Right ventricle myocardium superior (tissue), 1 donor: Measurements from ENCODE around the gene BAHCC1. TPM values are rescaled to one million over a fixed set of nuclear protein-coding genes. Genes with fewer than 3 reads are reported as not detected.
"Not testable (repeated sequence)": the region's sequence is repeated elsewhere in the genome, so short reads cannot be mapped to it uniquely, and the experiment has no call there.

Experiments
- ATAC-seq: fragments of 200-7000 bp; cut with Tn5 transposase; one replicate; pipeline ENCODE4 v1.9.1; 2020; ENCODE audit warnings: mild to moderate bottlenecking; ENCODE audit not compliant: poor library complexity
- DNase-seq: peaks from one replicate; pipeline ENCODE4 v3.0.0-alpha.2; 2020
- intact Hi-C: fragments of 100-400 bp; cut with DNase I; formaldehyde crosslinking; loops from one replicate; pipeline ENCODE4 v1.11.2; 2022
- total RNA-seq: library from RNA; stranded (reverse); fragmentation: NEBNext Ultra II Directional; extraction: Animal tissue kit (Norgen Biotek cat#: 25700); gene quantifications from one replicate; pipeline ENCODE4 v1.2.1, GENCODE V29; 2021
- donor health status: DM: no; HTN: yes; CAD: no; lungs with severe emphysema.

The BAHCC1 gene
- total RNA-seq, 1 donor from 2014 or later: 8.0 TPM

GRCh38 chr17:81418710-81419318, 23.6 kb downstream of the BAHCC1 start:
- DNase-seq (no peak), ATAC-seq (no peak)
- intact Hi-C loops: no loop called here

- intact Hi-C loops: no loop called here
- DNase-seq: peak; percentile 89
- ATAC-seq: peak; percentile 73
Observed at GRCh38 chr17:81419319-81419885, 24.1 kb downstream of the BAHCC1 start.

GRCh38 chr17:81419886-81420768, 24.9 kb downstream of the BAHCC1 start:
- DNase-seq (peak; percentile 67), ATAC-seq (peak; percentile 1)
- intact Hi-C loops: no loop called here

- peak; percentile 82 for DNase-seq
Observed at GRCh38 chr17:81420769-81421462, 25.7 kb downstream of the BAHCC1 start.

GRCh38 chr17:81422776-81423697, 27.8 kb downstream of the BAHCC1 start:
- intact Hi-C loops: no loop called here
- ATAC-seq: peak; percentile 28
- DNase-seq: peak; percentile 83

More at GRCh38 chr17:81420769-81421462, 25.7 kb downstream of the BAHCC1 start:
- peak; percentile 47 for ATAC-seq
- intact Hi-C loops: no loop called here

GRCh38 chr17:81423698-81424071, 28.4 kb downstream of the BAHCC1 start:
- intact Hi-C loops: no loop called here
- ATAC-seq (no peak), DNase-seq (no peak)

- DNase-seq: no peak
- ATAC-seq: no peak
- intact Hi-C loops: no loop called here
Observed at GRCh38 chr17:81424151-81425017, 29.1 kb downstream of the BAHCC1 start.

- DNase-seq, ATAC-seq, intact Hi-C loops: not testable (repeated sequence)
Observed at GRCh38 chr17:81425041-81425440, 29.8 kb downstream of the BAHCC1 start.

- ATAC-seq, DNase-seq, intact Hi-C loops: not testable (repeated sequence)
Observed at GRCh38 chr17:81425716-81426392, 30.6 kb downstream of the BAHCC1 start.

GRCh38 chr17:81426393-81427172, 31.3 kb downstream of the BAHCC1 start:
- no peak for ATAC-seq
- intact Hi-C loops: no loop called here
- no peak for DNase-seq

- intact Hi-C loops: no loop called here
- DNase-seq (peak; percentile 80), ATAC-seq (peak; percentile 68)
Observed at GRCh38 chr17:81427173-81428120, 32.2 kb downstream of the BAHCC1 start.

GRCh38 chr17:81428121-81428515, 32.9 kb downstream of the BAHCC1 start:
- ATAC-seq (peak; percentile 7), DNase-seq (no peak)
- intact Hi-C loops: no loop called here

- DNase-seq: no peak
- no peak for ATAC-seq
Observed at GRCh38 chr17:81428516-81428915, 33.3 kb downstream of the BAHCC1 start.

GRCh38 chr17:81428948-81429774, 33.9 kb downstream of the BAHCC1 start:
- intact Hi-C loops: no loop called here
- peak; percentile 90 for DNase-seq
- peak; percentile 83 for ATAC-seq

More at GRCh38 chr17:81428516-81428915, 33.3 kb downstream of the BAHCC1 start:
- intact Hi-C loops: no loop called here
